K562 (cell line): ENCODE measurements around the gene NFE2. TPM values are rescaled to one million over a fixed set of nuclear protein-coding genes. Genes with fewer than 3 reads are reported as not detected.

ENCODE experiments used
- CBFA2T2 ChIP-seq: fragments of 450-650 bp; conservative IDR thresholded peaks from 2 replicates; pipeline ENCODE4 v1.6.1; 2017; ENCODE audit warnings: mild to moderate bottlenecking
- PHTF2 ChIP-seq: fragments of 250-450 bp; sonication (Bioruptor Pico); IDR thresholded peaks from 2 replicates; pipeline ENCODE4 v1.5.0; 2021; ENCODE audit warnings: mild to moderate bottlenecking
- TAF9B ChIP-seq: fragments of 450-650 bp; IDR thresholded peaks from 2 replicates; pipeline ENCODE4 v1.6.1; 2018; ENCODE audit warnings: mild to moderate bottlenecking; ENCODE audit not compliant: partially characterized antibody
- TOE1 ChIP-seq, 2 experiments: fragments of 450-650 bp in 1 of 2; sonication (generic) in 1 of 2; formaldehyde crosslinking in 1 of 2; IDR thresholded peaks; 2 replicates each; pipeline versions ENCODE4 v1.7.1 to v1.8.0; 2016 to 2022; ENCODE audit warnings: borderline replicate concordance in 2 of 2, mild to moderate bottlenecking in 2 of 2, antibody characterized with exemption in 1 of 2, inconsistent platforms in 1 of 2, low read depth in 1 of 2, missing genetic modification reagents in 1 of 2, moderate library complexity in 1 of 2
- ZC3H11A ChIP-seq: IDR thresholded peaks from 2 replicates; pipeline ENCODE4 v1.6.1; 2012; ENCODE audit warnings: low read depth, low read length, improper control_type of control experiment
- polyA plus RNA-seq, 8 experiments: library from polyadenylated mRNA; depleted of rRNA in 4 of 8; stranded (reverse) in 5 of 8; unstranded in 3 of 8; fragments of >200 nt; fragmentation: Nextera tagmentation in 2 of 8; fragmentation: Illumina TruSeq in 1 of 8; extraction: Ambion mirVana in 2 of 8; extraction: Trizol in 1 of 8; gene quantifications; 2 replicates each; pipeline versions ENCODE4 v1.2.1 to v1.2.3, GENCODE V29; 2011 to 2014; ENCODE audit warnings: inconsistent platforms in 1 of 8, missing spikeins in 1 of 8
- total RNA-seq, 7 experiments: library from RNA; depleted of rRNA in 6 of 7; stranded (reverse); fragments of >200 nt in 6 of 7; fragmentation: Illumina TruSeq in 2 of 7; extraction: Trizol in 2 of 7; gene quantifications; 2 replicates each; pipeline versions ENCODE4 v1.2.1 to v1.2.3, GENCODE V29; 2011 to 2021; ENCODE audit warnings: low replicate concordance in 1 of 7
- TF ChIP-seq, protein P1 (sequence below): IDR thresholded peaks from 3 replicates; pipeline ENCODE4 v1.6.1; 2011; ENCODE audit warnings: borderline replicate concordance, mild to moderate bottlenecking; ENCODE audit not compliant: insufficient read length, insufficient read depth
- TF ChIP-seq, protein P2 (sequence below): fragments of 450-650 bp; IDR thresholded peaks from 2 replicates; pipeline ENCODE4 v1.6.1; 2016; ENCODE audit warnings: low read depth

Gene NFE2
- total and polyA plus RNA-seq, 9 of the 15 experiments (the other 6 are each of a cell fraction or from before 2014, with no cell fraction given): 12.3 to 282 (median 208) TPM

DNA sequence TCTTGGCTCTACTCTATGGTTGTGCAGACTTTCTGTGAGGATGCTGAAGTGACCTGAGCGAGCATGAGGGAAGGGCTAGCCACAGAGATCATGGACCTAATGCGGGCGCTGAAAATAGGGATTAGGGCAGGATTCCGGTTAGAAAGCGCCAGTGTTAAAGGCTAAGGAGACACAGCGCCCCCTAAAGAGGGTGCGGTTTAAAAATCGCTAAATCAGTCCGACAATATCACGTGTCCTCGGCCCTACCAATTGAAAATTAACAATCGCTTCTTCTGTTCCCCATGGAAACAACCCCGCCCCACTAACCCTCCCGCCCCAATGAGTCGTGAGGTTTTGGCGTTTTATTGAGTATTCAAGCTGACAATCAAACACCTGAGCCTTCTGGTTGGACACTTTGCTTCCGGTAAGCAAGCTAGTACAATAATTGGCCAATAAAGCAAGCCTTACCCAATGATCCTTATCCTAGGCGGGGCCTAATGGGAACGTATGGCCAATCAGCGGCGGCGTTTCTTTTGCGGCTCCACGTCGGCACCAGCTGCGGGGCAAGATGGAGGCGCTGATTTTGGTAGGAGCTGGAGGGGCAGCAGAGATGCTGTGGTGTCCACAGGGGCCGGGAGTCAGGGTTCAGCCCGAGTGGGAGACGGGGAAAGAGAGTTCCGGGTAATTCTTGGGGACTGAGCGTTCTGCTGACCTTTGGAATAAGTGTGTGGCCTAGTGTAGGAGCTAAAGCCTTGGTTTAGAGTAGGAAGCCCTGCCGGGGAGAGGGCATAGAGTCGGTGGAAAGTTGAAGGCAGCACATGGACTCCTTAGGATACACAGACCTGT lies 24.0 kb upstream of the NFE2 start, which contains the start of gene COPZ1 (continued):
- TF ChIP-seq, protein P1, sequence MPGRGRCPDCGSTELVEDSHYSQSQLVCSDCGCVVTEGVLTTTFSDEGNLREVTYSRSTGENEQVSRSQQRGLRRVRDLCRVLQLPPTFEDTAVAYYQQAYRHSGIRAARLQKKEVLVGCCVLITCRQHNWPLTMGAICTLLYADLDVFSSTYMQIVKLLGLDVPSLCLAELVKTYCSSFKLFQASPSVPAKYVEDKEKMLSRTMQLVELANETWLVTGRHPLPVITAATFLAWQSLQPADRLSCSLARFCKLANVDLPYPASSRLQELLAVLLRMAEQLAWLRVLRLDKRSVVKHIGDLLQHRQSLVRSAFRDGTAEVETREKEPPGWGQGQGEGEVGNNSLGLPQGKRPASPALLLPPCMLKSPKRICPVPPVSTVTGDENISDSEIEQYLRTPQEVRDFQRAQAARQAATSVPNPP: no peak
- no peak for TF ChIP-seq ZC3H11A
- TF ChIP-seq, protein P2, sequence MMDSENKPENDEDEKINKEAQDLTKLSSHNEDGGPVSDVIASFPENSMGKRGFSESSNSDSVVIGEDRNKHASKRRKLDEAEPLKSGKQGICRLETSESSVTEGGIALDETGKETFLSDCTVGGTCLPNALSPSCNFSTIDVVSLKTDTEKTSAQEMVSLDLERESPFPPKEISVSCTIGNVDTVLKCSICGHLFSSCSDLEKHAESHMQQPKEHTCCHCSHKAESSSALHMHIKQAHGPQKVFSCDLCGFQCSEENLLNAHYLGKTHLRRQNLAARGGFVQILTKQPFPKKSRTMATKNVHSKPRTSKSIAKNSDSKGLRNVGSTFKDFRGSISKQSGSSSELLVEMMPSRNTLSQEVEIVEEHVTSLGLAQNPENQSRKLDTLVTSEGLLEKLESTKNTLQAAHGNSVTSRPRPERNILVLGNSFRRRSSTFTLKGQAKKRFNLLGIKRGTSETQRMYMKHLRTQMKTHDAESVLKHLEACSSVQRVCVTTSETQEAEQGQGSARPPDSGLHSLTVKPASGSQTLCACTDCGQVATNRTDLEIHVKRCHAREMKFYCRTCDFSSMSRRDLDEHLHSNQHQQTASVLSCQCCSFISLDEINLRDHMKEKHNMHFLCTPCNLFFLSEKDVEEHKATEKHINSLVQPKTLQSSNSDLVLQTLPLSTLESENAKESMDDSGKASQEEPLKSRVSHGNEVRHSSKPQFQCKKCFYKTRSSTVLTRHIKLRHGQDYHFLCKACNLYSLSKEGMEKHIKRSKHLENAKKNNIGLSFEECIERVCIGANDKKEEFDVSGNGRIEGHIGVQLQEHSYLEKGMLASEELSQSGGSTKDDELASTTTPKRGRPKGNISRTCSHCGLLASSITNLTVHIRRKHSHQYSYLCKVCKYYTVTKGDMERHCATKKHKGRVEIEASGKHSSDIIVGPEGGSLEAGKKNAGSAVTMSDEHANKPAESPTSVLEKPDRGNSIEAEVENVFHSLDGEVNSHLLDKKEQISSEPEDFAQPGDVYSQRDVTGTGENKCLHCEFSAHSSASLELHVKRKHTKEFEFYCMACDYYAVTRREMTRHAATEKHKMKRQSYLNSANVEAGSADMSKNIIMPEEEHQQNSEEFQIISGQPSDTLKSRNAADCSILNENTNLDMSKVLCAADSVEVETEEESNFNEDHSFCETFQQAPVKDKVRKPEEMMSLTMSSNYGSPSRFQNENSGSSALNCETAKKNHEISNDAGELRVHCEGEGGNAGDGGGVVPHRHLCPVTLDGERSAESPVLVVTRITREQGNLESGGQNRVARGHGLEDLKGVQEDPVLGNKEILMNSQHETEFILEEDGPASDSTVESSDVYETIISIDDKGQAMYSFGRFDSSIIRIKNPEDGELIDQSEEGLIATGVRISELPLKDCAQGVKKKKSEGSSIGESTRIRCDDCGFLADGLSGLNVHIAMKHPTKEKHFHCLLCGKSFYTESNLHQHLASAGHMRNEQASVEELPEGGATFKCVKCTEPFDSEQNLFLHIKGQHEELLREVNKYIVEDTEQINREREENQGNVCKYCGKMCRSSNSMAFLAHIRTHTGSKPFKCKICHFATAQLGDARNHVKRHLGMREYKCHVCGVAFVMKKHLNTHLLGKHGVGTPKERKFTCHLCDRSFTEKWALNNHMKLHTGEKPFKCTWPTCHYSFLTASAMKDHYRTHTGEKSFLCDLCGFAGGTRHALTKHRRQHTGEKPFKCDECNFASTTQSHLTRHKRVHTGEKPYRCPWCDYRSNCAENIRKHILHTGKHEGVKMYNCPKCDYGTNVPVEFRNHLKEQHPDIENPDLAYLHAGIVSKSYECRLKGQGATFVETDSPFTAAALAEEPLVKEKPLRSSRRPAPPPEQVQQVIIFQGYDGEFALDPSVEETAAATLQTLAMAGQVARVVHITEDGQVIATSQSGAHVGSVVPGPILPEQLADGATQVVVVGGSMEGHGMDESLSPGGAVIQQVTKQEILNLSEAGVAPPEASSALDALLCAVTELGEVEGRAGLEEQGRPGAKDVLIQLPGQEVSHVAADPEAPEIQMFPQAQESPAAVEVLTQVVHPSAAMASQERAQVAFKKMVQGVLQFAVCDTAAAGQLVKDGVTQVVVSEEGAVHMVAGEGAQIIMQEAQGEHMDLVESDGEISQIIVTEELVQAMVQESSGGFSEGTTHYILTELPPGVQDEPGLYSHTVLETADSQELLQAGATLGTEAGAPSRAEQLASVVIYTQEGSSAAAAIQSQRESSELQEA: no peak
- peak; percentile 19 for TF ChIP-seq TOE1 (IDR thresholded peaks at IDR 0.05; ENCODE audit: borderline replicate concordance)
- TF ChIP-seq TOE1 (CRISPR knock-in tag; IDR thresholded peaks at IDR 0.05; ENCODE audit: borderline replicate concordance, low read depth): 0 out of 2 replicates have a peak, but pooled peaks have one; percentile 47
- TF ChIP-seq PHTF2 (CRISPR knock-in tag): no peak; the same call in 1 of the 2 replicates
- TF ChIP-seq TAF9B: peak; percentile 98
- TF ChIP-seq CBFA2T2: peak; percentile 53
